Colonic mucosa (tissue), 4 donors: Measurements from ENCODE around the gene HOXA10. TPM values are rescaled to one million over a fixed set of nuclear protein-coding genes. Genes with fewer than 3 reads are reported as not detected.

Experiments
- DNase-seq: peaks from one replicate; pipeline ENCODE4 v3.0.0-alpha.2; 2020
- H3K27ac ChIP-seq: fragments of 200-600 bp; one replicate; pipeline ENCODE4 v1.8.0; 2021
- H3K27me3 ChIP-seq: fragments of 200-600 bp; one replicate; pipeline ENCODE4 v1.8.0; 2021
- H3K36me3 ChIP-seq: fragments of 200-600 bp; one replicate; pipeline ENCODE4 v1.8.0; 2021
- H3K4me1 ChIP-seq: fragments of 200-600 bp; one replicate; pipeline ENCODE4 v1.8.0; 2021; ENCODE audit warnings: mild to moderate bottlenecking
- H3K4me3 ChIP-seq: fragments of 200-600 bp; one replicate; pipeline ENCODE4 v1.8.0; 2021
- H3K9ac ChIP-seq, 2 donors: one replicate each; pipeline ENCODE4 v1.7.0; 2013; ENCODE audit warnings: control low read depth in 2 of 2, low read depth in 2 of 2, low read length in 2 of 2
- H3K9me3 ChIP-seq: fragments of 200-600 bp; one replicate; pipeline ENCODE4 v1.8.0; 2021
- intact Hi-C: fragments of 100-400 bp; cut with DNase I; formaldehyde crosslinking; loops from one replicate; pipeline ENCODE4 v1.14.1; 2022
- total RNA-seq, 2 donors: library from RNA; stranded (reverse); fragmentation: NEBNext Ultra II Directional in 1 of 2; extraction: Animal tissue kit (Norgen Biotek cat#: 25700) in 1 of 2; gene quantifications; one replicate each; pipeline ENCODE4 v1.2.1, GENCODE V29; 2021
- TF ChIP-seq, protein P1 (sequence below): fragments of 200-600 bp; IDR thresholded peaks from one replicate; pipeline ENCODE4 v1.8.0; 2022; ENCODE audit warnings: antibody characterized with exemption, mild to moderate bottlenecking
- donor health status: healthy.
- donor health status: DM: no; HTN: no; CAD: no.
- donor health status: DM: no; HTN: no; CAD: no.

The HOXA10 gene
- total RNA-seq, 2 donors from 2014 or later, result 25.4 to 26.0 TPM

- H3K27ac ChIP-seq, result peak overlapping the region; percentile 94
- H3K4me3 ChIP-seq, result peak overlapping the region; percentile 29
- H3K4me1 ChIP-seq, result peaks cover 6% of the 10 kb centered on the region
- H3K9me3 ChIP-seq, result no peaks in the 10 kb centered on the region
- no peaks in the 10 kb centered on the region for H3K36me3 ChIP-seq
- no peak for DNase-seq
- TF ChIP-seq, protein P1, sequence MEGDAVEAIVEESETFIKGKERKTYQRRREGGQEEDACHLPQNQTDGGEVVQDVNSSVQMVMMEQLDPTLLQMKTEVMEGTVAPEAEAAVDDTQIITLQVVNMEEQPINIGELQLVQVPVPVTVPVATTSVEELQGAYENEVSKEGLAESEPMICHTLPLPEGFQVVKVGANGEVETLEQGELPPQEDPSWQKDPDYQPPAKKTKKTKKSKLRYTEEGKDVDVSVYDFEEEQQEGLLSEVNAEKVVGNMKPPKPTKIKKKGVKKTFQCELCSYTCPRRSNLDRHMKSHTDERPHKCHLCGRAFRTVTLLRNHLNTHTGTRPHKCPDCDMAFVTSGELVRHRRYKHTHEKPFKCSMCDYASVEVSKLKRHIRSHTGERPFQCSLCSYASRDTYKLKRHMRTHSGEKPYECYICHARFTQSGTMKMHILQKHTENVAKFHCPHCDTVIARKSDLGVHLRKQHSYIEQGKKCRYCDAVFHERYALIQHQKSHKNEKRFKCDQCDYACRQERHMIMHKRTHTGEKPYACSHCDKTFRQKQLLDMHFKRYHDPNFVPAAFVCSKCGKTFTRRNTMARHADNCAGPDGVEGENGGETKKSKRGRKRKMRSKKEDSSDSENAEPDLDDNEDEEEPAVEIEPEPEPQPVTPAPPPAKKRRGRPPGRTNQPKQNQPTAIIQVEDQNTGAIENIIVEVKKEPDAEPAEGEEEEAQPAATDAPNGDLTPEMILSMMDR, result no peak
- peaks cover 5% of the 10 kb centered on the region for H3K27me3 ChIP-seq
- intact Hi-C loops, result no loop called here
- H3K9ac ChIP-seq, result peak overlapping the region; percentile 81 to 89
These were observed 14.5 kb upstream of the HOXA10 start for GRCh38 chr7:27188386-27189294.

GRCh38 chr7:27187475-27188385 is 13.6 kb upstream of the HOXA10 start:
- H3K27me3 ChIP-seq, result peaks cover 5% of the 10 kb centered on the region
- peak overlapping the region; percentile 29 for H3K4me3 ChIP-seq
- no peaks in the 10 kb centered on the region for H3K9me3 ChIP-seq
- H3K4me1 ChIP-seq, result peaks cover 12% of the 10 kb centered on the region
- DNase-seq, result no peak
- peak overlapping the region; percentile 81 to 89 for H3K9ac ChIP-seq
- peak overlapping the region; percentile 94 for H3K27ac ChIP-seq
- TF ChIP-seq, protein P1, result no peak
- intact Hi-C loops, result no loop called here
- no peaks in the 10 kb centered on the region for H3K36me3 ChIP-seq

DNA sequence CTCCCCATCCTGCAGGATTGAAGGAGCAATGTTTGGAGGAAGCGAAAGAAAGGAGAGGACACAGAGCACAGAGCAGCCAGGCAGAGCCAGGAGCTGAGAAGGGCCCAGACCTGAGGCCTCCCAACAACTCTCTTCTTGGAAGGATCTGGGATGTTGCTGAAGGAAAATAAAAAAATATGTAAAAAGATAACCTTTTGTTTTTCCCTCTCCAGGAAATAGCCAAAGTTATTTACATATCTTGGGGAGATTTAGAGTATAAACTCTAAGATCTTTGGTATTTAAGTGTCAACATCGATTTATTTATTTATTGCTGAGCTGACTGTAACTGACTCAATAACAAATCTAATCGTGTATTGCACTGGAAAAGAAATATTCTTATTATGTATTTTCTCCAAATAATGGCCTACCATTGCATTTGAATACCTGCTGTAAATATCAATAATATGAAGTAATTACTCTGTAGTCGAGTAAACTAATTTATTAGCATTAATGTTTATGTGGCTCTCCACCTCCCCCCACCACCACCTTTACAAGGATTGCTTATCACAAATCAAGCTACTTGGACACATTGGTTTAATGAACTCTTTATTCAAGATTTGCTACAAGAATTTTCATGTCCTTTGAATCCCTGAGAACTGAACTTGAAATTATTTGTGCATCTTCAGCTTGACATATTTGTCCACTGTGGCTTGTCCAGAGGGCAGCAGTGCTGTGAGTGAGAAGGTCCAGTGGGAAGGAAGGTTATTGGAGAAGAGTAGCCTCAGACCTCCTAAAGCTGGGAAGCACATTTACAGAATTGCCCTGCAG is 12.8 kb upstream of the HOXA10 start:
- H3K4me1 ChIP-seq, result peaks cover 17% of the 10 kb centered on the region
- H3K27ac ChIP-seq, result peak overlapping the region; percentile 94
- H3K4me3 ChIP-seq, result peak overlapping the region; percentile 50
- H3K36me3 ChIP-seq, result no peaks in the 10 kb centered on the region
- TF ChIP-seq, protein P1, result no peak
- no peaks in the 10 kb centered on the region for H3K9me3 ChIP-seq
- H3K9ac ChIP-seq, result peak overlapping the region; percentile 75 to 89
- H3K27me3 ChIP-seq, result peaks cover 5% of the 10 kb centered on the region
- intact Hi-C loops, result no loop called here
- no peak for DNase-seq

DNA sequence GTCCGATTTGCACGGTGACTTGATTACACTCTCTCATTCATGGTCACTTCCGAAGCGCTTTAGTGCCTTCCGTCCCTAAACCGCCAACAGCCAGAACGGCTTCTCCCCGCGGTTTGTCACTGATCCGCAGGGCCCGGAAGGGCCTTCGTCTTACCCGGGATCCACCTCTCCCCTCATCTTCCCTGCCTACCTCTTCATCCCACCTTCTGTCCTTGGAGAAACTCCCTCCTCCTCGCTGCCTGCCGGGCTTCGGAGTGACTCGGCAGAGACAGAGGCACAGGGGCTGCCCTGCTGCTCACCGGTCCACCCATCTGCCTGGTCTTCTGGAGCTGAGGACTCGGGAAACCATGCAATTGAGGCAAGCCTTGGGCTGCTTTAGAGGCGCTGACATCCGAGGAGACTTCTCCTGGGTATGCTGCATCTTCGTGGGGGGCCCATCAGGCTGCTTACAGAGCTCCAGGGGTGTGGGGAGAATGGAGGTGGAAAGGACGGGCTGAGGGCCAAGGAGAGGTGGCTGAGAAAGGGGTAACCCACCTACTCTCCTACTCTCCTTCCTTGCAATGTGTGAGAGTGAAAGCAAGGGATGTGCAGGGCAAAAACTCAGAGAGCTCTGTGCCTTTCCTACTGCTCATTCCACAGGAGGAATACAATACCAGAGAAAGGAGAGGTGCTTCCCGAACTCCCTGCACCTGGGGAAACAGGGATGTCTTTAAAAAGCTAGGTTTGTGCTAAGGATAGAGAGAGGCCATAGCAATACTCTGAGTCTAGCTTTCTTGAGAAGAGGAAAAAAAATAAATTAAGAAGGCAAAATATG is 11.9 kb upstream of the HOXA10 start:
- peak overlapping the region; percentile 75 to 89 for H3K9ac ChIP-seq
- TF ChIP-seq, protein P1, result no peak
- H3K9me3 ChIP-seq, result no peaks in the 10 kb centered on the region
- peaks cover 22% of the 10 kb centered on the region for H3K4me1 ChIP-seq
- peaks cover 5% of the 10 kb centered on the region for H3K27me3 ChIP-seq
- no peaks in the 10 kb centered on the region for H3K36me3 ChIP-seq
- H3K4me3 ChIP-seq, result peak overlapping the region; percentile 50
- no peak for DNase-seq
- intact Hi-C loops, result no loop called here
- H3K27ac ChIP-seq, result peak overlapping the region; percentile 94
